HPDE6-E6E7 (cell line): Measurements from ENCODE around the gene TP53BP2.

Experiments used
- DNase-seq: peaks from one replicate; pipeline ENCODE4 v3.0.0; 2011; ENCODE audit warnings: missing footprints; ENCODE audit errors: extremely low spot score

TP53BP2 gene

DNA sequence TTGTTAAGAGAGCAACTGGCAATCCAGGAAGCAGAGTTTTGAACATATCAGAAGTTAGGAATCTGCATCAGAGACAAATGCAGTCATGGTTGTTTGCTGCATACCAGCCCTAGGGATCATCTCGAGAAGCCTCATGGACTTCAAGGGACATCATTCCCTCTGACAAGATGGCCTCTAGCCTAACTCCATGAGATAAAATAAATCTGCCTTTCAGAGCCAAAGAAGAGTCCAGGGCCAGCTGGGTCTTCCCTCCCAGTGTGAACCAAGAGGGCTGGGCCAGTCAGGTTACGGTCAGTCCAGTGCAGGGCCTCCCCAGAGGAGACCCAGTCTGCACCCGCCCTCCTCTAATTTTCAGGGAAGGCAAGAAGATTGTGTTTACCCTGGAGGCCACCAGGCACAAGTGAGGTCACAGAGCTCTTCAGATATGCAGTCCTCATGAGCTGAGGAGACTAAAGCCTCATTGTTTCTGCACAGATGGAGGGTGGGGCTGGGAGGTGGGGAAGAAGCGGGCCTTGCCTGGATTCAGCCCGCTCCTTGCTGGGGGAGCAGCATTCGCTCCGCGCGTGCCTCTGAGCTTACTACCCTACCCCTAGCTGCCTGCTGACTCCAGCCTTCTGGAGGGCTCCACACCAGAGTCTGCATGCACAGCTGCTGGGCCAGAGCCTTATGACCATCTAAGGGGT, 80.6 kb downstream of the TP53BP2 start:
- no peak for DNase-seq

- DNase-seq, result no peak
Measured at GRCh38 chr1:223763881-223764280, 81.9 kb downstream of the TP53BP2 start.

GRCh38 chr1:223763251-223763650, 82.5 kb downstream of the TP53BP2 start:
- no peak for DNase-seq

DNA sequence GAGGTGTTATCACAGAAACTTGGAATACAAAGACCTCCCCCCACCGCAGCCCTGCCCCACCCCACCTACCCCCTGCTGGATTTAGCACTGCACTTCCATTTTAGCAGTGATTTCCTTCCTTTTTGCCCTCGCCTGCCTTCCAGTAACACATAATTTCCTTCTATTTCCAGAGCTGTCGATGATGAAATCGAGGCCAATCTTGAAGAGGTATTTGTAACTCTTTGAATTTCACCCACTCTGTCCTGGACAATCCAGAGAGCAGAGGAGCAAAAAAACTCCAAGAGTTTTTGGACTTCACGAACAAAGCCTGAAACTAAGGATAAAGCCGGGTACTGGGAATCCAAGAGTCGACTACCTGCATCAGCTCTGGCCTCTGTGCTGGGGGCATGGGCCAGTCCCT, 84.3 kb downstream of the TP53BP2 start:
- DNase-seq, result no peak

GRCh38 chr1:223760833-223761232, 84.9 kb downstream of the TP53BP2 start:
- no peak for DNase-seq

- no peak for DNase-seq
Measured at GRCh38 chr1:223759273-223759672, 86.5 kb downstream of the TP53BP2 start.

DNA sequence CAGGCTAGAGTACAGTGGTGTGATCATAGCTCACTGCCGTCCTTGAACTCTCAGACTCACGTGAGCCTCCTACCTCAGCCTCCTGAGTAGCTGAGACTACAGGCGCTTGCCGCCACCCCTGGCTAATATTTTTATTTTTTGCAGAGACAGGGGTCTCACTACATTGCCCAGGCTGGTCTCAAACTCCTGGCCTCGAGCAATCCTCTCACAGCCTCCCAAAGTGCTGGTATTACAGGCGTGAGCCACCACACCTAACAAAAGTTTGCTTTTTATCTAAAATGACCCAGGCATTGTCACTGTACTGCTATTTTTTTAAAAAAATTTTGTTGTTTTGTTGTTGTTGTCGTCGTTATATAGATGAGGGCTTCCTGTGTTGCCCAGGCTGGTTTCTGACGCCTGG, 87.0 kb downstream of the TP53BP2 start:
- no peak for DNase-seq

- no peak for DNase-seq
Measured at GRCh38 chr1:223756806-223757700, 88.7 kb downstream of the TP53BP2 start.

GRCh38 chr1:223755992-223756775, 89.6 kb downstream of the TP53BP2 start:
- DNase-seq, result no peak

- no peak for DNase-seq
Measured at GRCh38 chr1:223755432-223755792, 90.3 kb downstream of the TP53BP2 start.

- no peak for DNase-seq
Measured at GRCh38 chr1:223754681-223755431, 90.9 kb downstream of the TP53BP2 start.

GRCh38 chr1:223752721-223753515, 92.8 kb downstream of the TP53BP2 start:
- no peak for DNase-seq

DNA sequence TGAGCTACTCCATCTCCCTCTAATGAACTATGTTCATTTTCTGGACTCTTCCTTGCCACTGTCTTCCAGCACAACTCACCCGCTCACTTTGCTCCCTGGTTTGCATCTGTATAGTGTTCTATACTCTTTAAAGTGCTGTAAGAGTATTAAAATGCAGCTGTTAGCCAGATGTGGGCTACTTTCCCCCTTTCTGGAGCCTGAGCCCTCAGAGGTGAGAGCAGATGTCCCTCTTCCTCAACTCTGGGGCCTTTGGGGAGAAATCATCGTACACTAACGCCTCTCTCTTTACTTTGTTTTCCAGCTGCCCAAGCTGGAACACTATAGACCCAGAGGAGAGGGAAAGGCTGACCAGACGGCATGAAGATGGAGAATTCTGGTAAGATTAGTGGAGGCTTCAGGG, 94.1 kb downstream of the TP53BP2 start:
- no peak for DNase-seq

DNA sequence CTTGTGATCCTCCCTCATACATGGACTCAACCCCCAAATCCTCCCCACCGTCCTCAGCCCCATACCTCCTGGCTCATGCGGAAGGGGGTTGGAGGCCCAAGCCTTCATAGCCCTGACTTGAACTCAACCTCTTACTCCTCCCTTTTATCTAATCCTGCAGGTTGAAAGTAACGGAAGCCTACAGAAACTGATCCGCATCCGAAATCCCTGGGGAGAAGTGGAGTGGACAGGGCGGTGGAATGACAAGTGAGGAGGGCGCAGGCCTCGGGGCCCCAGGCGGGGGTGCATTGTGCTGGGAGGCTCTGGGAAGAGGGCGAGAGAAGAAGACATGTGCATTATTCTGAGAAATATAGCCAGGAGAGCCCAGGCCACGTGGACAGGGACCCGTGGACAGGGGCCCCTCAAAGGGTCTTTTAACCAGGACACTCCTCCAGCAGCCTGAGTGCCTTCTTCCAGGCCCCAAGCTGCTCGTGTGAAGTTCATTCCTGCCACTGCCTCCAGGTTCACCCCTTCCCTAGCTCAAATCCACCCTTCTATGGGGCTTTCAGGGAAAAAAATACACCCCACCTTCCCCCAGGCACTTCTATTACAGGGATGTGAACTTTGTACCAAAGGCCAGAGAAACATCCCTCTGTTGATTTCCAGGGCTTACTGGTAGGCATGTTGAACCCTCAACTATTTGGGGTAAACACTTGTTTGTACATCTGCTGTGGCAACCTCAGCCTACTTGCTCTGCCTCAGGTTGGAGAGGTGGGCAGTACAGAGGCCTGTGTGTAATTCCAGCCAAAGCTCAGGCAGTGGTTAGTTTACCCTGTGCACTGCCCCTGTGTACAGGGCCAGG, 94.8 kb downstream of the TP53BP2 start:
- DNase-seq, result no peak

- DNase-seq, result no peak
Measured at GRCh38 chr1:223748773-223749733, 96.7 kb downstream of the TP53BP2 start.

DNA sequence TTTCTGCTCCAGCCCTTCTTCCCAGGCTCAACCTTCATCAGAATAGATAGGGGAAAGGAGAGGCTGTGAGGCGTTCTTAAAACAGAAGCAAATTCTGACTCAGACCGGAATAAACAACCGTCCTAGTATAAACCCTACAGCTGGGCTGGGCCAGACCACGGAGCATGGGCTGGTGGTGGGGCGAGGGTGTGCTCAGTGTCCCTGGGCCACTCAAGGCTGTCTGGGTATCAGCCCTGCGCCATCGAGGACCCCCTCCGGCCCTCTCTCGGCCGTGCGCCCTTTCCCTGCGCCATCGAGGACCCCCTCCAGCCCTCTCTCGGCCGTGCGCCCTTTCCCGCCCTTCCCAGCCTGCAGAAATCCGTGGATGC, 97.4 kb downstream of the TP53BP2 start:
- no peak for DNase-seq

DNA sequence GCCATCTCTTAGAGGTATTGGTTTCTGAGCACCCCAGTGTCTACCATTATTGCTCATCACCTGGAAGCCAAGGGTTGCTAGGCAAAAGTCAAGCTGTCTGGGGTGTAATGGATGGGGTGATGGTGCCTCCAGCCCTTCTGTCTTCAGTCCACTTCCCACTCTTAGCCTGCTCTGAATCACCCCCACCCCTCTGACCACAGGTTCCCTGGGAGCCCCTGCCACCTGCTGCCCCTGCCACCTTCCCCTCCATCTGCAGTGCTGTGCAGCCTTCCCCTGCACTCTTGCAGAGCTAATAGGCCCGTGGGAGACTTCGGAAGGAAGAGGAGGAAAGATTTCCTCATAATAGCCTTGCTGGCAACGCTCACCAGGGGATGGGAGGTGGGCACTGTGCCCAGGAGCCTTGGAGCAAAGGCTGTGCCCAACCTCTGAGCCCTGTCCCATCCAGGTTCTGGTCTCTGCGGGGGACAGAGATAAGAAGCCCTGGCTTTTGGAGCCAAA, 97.9 kb downstream of the TP53BP2 start:
- DNase-seq, result no peak

DNA sequence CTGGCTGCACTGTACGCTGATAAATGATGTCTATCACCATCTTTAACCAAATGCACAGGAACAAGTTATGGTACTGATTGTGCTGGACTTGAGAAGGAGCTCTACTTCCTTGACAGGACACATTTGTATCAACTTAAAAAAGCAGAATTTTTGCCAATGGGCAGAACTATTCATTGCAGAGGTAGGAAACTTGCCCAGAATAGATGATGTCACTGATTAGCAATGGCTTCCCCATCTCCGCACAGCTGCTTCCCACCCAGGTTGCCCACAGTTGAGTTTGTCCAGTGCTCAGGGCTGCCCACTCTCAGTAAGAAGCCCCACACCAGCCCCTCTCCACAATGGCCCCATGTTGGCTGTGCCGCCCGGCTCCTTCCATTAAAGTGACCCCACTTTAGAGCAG, 100.0 kb downstream of the TP53BP2 start:
- no peak for DNase-seq
